ENCODE results near the gene INPP5D.
"Not testable (repeated sequence)": the region's sequence is repeated elsewhere in the genome, so short reads cannot be mapped to it uniquely, and the experiment has no call there.

Gene INPP5D

DNA sequence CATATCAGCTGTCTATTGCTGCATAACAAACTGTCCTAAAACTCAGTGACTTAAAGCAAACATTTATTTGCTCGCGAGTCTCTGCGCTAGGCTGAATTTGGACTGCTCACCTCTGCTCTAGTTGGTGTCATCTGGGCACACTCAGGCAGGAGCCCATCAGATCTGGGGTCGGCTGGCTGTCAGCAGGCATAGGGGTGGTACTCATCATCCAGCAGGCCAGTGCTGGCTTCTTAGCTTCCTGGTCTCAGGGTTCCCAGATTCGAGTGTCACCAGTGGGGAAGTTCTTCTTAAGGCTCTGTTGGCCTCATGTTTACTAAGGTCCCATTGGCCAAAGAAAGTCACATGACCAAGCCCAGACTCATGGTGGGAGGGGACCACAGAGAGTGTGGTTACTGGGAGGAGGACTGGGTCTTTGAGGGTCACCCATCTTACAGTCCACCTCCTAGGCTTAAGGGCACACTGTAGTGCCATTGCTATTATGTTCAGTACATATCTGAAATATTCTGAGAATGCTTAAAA, 119.8 kb downstream of the INPP5D start:
- DNase-seq (ENCODE audit: low read depth) = no peak

DNA sequence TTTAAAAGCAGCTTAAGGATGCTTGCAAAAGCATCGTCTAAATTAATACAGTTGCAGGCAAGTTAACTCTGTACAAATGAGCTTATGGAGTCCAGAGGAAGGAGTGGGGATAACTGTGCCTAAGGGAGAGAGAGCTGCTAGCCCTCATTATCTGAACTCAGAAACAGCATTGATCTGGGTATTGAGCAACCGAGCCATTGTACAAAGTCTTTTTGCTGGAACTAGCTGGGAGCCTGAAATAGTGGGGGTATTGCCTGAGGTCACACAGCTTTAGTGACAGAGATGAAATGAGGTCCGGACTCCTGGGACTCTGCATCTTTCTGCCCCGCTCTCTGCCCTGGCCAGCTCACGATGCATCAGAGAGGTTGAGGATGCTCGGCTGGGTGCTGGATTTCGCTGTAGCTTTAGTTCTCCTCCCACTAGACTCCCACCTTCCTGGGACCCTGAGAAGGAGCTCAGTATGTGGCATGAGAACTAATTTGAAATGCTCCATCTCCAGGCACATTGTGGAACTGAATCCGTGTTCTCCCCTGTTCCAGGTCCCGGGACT, 123.8 kb downstream of the INPP5D start:
- no peak for DNase-seq (ENCODE audit: low read depth)

DNA sequence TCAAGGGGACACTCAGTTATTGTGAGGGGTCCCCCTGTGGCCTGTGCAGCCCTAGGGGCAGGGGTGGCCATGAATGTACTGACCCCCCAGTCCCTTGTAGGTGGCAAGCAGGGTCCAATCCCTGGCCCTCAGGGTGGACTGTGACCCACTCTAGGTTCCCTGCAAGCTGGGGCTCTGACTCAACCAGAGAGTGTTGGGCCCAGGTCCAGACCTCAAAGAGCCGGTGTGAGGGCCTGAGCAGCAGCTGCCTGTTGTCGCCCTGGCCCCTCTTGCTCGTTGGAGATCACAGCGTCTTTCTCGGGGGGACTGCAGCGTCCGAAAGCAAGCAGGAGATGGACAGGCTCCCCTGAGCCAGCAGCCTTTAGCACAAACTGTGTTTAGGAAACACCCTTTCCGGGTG, 124.5 kb downstream of the INPP5D start:
- DNase-seq (ENCODE audit: low read depth) = no peak

DNA sequence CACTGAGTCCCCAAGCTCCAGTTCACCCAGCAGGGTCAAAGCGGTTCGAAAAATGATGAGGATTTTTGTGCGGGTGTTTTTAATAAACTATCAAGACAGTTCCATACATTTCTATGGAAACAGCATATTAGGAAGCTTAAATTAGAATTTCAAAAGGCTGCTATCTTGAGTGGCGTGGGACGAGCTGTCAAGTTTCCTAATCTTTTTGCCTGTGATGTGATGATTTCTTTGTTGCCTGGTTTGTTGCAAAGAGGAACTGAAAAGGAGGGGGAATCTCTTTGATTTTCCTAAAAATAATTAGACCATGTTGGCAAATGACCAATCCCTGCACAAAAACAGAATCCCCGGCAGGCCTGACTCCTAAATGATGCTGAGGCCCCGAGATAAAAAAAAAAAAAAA, 125.2 kb downstream of the INPP5D start:
- no peak for DNase-seq (ENCODE audit: low read depth)

DNA sequence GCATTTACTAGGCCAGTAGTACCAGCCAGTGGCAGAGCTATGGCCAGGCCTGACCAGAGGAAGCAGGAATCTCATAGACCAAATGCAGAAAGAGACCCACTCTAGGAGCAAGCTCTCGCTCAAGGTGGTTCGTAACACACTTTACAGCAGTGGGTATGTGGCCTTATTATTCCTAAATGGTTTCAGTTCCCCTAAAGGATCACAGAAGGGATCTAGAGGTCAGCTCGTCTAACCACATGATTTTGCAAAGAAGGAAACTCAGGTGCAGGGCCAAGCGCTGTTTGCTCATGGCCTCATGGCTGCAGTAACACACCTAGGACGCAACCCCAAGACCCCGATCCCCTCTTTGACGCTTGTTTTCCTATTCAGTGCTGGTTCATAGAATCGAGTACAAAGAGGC, 125.8 kb downstream of the INPP5D start:
- no peak for DNase-seq (ENCODE audit: low read depth)

DNA sequence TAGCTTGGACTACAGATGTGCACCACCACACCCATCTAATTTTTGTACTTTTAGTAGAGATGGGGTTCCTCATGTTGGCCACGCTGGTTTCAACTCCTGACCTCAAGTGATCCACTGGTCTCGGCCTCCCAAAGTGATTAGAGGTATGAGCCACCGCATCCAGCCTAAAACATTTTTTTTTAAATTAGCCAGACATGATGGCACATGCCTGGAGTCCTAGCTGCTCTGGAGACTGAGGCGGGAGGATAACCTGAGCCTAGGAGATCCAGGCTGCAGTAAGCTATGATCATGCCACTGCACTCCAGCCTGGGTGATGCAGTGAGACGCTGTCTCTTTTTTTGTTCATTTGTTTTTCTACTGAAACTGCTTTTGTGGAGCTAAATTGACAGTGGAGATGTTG, 126.7 kb downstream of the INPP5D start:
- no peak for DNase-seq (ENCODE audit: low read depth)

DNA sequence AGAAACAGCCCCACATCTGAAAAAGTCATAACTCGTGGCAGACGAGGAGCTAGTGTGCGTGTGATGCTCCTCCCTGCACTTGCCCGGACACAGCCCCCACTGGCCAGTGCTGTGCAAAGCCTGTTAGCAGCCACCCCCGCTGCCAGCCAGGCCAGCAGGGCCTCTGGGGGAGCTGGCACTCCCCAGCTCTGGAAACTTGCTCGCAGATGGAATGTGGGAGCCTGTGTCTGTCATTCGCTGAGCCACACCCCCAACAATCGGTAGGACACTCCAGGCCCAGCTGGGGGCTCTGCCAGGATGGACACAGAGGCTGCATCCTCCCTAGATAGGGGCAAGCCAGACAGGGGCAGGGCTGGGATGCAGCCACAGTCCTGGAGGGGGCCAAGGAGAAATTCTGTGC, 128.9 kb downstream of the INPP5D start:
- no peak for DNase-seq (ENCODE audit: low read depth)

DNA sequence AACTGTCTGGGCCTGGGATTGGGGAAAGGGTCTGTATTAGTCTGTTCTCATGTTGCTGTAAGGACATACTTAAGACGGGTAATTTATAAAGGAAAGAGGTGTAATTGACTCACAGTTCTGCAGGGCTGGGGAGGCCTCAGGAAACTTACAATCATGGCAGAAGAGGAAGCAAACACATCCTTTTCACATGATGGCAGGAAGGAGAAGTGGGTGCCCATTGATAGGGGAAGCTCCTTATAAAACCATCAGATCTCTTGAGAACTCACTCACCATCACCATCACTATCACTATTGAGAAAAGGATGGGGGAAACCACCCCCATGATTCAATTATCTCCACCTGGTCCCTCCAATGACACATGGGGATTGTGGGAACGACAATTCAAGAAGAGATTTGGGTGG, 130.9 kb downstream of the INPP5D start:
- not testable (repeated sequence) for DNase-seq (ENCODE audit: low read depth)

DNA sequence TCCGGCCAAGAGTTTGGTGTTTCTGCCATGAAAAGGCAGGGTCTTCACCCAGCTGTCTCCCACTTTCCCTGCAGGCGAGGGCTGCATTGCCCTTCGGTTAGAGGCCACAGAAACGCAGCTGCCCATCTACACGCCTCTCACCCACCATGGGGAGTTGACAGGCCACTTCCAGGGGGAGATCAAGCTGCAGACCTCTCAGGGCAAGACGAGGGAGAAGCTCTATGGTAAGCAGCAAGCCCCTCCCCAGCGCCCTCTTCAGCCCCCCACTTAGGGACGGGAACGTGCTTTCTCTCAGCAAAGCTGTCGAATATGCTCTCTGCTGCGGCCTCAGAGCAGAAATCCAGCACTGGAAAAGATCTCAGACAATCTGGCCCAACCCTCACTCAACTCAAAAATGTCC, 133.6 kb downstream of the INPP5D start:
- no peak for DNase-seq (ENCODE audit: low read depth)

DNA sequence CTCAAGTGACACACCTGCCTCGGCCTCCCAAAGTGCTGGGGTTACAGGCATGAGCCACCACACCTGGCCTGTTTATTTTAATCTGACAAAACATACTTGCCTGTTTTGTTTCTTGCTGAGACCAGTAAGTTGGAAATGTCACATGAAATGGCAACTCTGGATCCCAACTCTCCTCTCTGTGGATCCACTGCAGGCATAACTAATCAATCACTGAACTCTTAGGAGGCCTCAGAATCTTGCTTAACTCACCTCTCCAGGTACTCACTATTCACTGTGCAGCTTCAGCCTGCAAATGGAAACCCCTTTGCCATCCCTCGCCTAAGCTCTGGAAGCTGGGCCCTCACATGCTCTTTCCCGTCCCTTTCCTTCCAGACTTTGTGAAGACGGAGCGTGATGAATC, 134.9 kb downstream of the INPP5D start:
- DNase-seq (ENCODE audit: low read depth) = no peak

DNA sequence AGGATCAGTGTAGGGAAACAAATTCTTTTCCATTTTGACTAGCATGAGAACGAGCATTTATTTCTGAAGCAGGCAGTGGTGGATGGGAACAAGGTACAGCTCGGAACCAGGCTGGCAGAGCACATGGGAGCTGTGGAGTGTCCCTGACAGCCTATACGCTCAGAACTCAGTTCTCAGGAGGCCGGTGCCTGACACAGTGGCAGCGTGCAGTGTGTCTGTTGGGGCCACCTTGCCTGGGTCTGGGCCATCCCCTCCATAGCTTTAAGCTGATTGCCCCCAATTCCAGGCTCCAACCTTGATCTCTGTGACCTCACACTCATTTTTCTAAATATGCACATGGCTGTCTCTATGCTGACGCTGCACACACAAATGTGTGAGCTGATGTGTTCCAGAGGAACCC, 136.9 kb downstream of the INPP5D start:
- DNase-seq (ENCODE audit: low read depth) = no peak

DNA sequence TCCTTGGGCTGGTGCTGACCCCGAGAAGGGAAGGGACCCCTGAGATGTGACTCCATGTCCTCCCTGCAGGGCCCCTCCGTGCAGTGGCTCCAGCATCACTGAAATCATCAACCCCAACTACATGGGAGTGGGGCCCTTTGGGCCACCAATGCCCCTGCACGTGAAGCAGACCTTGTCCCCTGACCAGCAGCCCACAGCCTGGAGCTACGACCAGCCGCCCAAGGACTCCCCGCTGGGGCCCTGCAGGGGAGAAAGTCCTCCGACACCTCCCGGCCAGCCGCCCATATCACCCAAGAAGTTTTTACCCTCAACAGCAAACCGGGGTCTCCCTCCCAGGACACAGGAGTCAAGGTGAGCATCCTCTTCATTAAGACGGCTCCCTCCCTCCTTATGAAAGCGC, 137.9 kb downstream of the INPP5D start:
- DNase-seq (ENCODE audit: low read depth) = no peak

DNA sequence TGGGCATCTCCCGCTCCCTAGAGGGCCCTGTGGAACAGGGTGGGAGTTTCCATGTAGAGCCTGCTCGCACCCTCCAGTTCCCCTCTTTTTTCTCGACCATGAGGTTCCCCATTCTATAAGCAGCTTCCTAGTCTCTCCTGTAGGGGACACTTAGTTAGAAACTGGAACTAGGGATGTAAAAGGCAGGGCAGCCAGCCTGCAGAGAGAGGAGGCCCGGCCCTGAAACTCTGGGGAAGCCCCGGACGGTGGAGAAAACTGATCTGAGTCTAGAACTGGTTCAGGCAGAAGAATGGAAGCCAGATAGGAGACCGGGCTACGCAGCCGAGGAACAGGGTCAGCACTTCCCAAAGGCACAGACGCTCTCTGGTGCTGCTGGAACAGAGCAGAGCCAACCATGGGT, 139.7 kb downstream of the INPP5D start:
- no peak for DNase-seq (ENCODE audit: low read depth)

DNA sequence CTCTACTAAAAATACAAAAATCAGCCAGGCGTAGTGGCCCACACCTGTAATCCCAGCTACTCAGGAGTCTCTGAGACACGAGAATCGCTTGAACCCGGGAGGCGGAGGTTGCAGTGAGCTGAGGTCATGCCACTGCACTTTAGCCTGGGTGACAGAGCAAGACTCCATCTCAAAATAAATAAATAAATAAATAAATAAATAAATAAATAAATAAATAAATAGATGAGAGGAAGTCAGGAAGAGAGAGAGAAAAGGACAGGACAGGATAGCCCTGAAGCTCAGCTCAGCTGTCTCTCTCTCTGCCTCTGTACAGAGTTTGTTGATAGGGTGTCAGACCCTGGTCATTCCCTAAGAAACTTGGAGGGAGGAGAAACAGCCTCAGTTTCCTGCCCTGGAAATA, 140.6 kb downstream of the INPP5D start:
- DNase-seq (ENCODE audit: low read depth) = not testable (repeated sequence)

DNA sequence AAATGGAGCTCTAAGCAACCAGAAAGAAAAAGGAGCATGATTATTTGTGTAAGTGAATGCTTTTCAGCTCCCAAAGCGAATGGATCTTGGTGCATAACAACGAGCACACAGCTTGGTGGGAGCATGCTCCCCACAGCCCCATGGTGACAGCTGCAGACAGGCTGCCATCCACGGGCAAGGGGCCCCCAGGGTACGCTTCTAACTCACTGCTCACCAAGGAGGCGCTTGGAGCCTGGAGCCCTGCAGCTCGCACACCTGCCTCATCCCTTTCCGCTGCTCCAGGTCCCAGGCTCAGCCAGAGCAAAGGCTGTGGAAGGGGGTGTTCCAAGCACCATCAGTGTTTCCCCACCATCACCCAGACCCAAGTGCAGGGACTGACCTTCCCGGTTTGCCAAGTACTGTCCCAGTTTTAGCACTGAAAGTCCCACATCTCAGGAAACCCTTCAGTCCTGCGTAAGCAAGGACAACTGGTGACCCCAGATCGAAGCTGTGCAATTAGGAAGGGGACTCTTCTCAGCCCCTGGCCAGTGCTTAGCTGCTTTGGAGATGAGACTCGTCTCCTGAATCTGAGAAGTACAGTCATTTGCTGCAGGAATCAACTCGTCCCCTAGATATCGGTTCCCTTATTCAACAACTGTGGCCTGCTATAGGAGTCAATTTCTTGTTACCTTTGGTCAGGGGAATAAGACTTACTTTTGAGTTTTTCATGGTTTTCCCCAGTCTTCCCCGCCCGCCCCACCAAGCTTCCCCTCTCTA, 141.3 kb downstream of the INPP5D start:
- no peak for DNase-seq (ENCODE audit: low read depth)

DNA sequence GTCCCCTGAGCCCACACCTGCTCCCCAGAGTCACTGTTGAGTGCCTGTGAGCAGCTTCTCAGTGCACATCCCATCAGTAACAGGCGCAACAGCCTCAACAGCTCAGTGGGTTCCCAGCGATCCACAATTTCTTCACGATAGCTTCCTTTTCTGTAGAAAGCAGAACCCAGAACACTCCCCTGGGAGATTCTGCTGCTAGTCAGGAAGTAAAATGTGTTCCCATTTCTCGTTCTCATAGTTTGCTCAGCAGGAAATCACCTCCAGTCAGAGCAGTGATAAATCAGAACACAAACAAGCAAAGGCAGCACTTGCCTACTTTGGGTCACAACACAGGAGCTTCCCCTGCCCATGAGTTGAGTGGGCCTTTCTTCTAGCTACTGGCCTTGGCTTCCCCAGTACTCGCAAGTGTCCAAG, 142.4 kb downstream of the INPP5D start:
- DNase-seq (ENCODE audit: low read depth) = no peak

DNA sequence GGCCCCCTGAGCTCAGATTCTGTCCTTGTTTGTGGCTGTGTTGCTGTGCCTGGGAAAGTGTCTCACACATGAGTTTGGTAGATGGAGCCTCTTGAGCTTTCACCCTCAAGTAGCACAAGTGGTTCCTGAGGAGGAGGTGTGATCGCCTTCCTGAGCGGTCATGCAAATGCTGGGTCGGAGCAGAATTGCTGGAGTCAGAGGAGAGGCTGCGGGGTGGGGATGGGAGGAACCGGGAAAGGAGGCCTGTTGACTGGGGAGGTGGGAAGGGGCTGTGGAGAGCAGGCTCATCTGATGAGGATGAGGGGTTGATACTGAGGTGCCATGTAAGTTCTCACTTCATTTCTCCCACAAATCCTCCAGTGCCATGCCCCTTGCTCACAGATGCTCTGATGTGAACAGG, 142.9 kb downstream of the INPP5D start:
- no peak for DNase-seq (ENCODE audit: low read depth)

DNA sequence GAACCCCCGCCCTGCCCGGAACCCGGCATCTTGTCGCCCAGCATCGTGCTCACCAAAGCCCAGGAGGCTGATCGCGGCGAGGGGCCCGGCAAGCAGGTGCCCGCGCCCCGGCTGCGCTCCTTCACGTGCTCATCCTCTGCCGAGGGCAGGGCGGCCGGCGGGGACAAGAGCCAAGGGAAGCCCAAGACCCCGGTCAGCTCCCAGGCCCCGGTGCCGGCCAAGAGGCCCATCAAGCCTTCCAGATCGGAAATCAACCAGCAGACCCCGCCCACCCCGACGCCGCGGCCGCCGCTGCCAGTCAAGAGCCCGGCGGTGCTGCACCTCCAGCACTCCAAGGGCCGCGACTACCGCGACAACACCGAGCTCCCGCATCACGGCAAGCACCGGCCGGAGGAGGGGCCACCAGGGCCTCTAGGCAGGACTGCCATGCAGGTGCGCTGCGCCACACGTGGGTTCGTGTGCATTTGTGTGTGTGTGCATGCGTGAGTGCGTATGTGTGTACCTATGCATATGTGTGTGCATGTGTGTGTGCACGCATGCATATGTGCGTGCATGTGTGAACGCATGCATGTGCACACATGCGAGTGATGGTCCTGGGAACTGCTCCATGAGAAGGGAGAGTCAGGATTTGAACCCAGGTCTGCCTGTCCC, 144.3 kb downstream of the INPP5D start:
- no peak for DNase-seq (ENCODE audit: low read depth)

DNA sequence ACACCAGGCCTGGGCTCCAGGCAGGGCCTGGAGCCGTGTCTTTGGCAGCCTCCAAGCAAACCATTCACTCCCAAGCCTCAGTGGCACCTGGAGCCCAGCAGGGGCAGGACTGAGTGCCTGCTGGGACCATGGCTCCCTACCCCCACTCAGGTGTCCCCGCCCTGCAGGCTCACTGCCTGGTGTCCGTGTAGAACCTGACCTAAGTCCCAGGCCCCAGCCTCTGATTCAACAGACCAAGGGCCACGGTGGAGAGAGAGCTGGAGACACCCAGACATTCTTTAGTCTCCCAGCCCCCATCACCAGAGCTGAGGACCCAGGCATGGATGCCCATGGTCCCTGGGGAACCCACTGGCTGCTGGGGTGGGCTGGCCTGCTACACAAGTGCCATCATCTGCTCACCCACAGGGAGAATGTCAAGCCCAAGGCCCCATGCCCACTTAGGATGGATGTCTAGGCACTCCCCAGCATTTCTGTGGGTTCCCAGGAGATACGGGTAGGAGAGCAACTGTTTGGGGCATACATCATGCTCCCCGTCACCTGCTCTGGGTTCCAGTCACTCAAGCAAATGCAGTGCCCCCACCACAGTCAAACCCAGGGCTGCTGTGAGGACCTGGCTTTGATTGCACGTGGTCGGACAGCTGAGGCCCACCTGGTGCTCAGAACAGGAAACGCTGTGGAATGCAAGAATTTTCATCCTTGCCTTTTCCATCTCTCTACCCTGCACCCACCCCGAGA, 148.4 kb downstream of the INPP5D start:
- no peak for DNase-seq (ENCODE audit: low read depth)

DNA sequence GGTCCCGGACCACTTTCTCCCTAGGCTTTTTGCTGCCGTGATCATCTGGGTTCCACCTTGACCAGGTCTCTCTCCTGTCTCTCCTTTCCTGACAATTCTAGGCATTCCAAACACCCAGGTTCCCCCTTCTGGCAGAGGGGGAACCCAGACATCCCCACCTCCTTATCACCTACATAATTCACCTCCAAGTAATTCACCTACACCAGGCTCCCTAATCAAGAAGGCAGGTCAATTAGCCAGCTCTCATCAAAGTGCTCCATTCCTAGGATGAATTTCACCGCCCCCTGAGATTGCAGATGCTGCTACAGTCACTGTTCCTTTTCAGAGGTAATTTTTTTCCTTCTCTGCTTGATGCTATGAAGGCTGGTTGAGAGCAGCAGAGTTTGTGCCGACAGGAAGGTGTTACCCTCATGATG, 149.0 kb downstream of the INPP5D start:
- DNase-seq (ENCODE audit: low read depth) = no peak

DNA sequence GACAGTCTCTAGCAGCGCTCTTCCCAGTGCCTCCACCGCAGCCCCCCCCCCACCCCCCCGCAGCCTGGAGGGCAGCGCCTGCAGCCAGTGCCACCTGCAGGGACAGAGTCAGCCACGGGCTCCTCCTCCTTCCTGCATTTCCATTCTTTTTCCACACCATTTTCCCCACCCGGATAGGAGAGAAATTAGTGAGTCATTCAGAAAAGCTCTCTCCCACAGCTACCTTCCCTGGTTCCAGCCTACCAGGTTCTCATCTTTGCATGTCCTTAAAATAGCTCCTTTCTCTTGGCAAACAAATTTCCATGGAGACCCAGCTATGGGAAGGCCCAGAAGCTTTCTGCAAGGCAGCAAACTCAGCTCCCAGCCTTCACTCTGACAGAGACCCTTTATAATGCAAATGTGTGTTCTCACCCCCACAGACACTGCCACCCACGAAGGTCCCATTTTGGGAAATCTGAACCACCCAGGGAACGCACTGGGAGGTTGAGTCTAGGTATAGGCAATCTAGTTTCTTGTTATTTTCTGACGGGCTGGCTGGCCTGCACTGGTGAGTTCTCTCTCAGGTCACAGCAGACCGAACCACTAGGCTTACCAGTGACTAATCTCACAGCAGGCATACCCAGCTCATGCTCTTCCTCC, 149.5 kb downstream of the INPP5D start:
- no peak for DNase-seq (ENCODE audit: low read depth)

DNA sequence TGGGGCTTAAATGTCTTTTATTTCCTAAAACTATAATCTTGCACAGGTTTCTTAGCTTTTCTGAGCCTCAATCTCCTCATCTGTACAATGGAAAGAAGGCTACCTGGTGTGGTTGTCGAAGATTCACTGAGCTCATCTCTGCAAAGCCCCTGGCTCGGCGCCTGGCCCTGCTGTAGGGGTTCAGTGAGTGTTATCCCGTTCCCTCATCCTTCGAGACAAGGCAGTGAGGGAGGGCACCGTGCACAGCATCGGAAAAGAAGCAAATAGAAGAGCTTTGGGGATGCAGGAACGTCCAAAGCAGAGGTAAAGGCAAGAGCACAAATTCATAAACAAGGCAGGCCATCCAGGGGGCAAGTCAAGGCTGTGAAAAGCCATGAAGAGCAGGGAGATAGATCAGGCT, 150.1 kb downstream of the INPP5D start:
- no peak for DNase-seq (ENCODE audit: low read depth)
